Nucleus accumbens (tissue), 56 donors: Measurements from ENCODE around the gene ACVR1B.
"Not testable (repeated sequence)": the region's sequence is repeated elsewhere in the genome, so short reads cannot be mapped to it uniquely, and the experiment has no call there.

Source experiments
- DNase-seq, 56 donors: peaks; one replicate each; lab custom pipeline; 2025; lab: John Stamatoyannopoulos, UW

ACVR1B gene

GRCh38 chr12:51962737-51963136 lies 11.2 kb downstream of the ACVR1B start:
- no peak for DNase-seq

GRCh38 chr12:51963477-51963876 lies 12.0 kb downstream of the ACVR1B start:
- no peak for DNase-seq

- DNase-seq: no peak
These were observed 18.1 kb downstream of the ACVR1B start for GRCh38 chr12:51969643-51970042.

- DNase-seq: no peak
These were observed 19.6 kb downstream of the ACVR1B start for GRCh38 chr12:51970904-51971646.

GRCh38 chr12:51971679-51972421 lies 20.4 kb downstream of the ACVR1B start:
- DNase-seq: no peak

- no peak for DNase-seq
These were observed 20.9 kb downstream of the ACVR1B start for GRCh38 chr12:51972422-51972812.

- DNase-seq: peak in 21 of 56 donors; percentile 7 to 54 (median 29)
These were observed 21.4 kb downstream of the ACVR1B start for GRCh38 chr12:51972849-51973273.

- DNase-seq: no peak
These were observed 22.1 kb downstream of the ACVR1B start for GRCh38 chr12:51973560-51973959.

- DNase-seq: peak in 2 of 56 donors; percentile 12 to 13
These were observed 23.1 kb downstream of the ACVR1B start for GRCh38 chr12:51974646-51975045.

GRCh38 chr12:51975196-51975595 lies 23.7 kb downstream of the ACVR1B start:
- DNase-seq: no peak

- DNase-seq: no peak
These were observed 25.1 kb downstream of the ACVR1B start for GRCh38 chr12:51976376-51977160.

GRCh38 chr12:51977320-51977753 lies 25.8 kb downstream of the ACVR1B start:
- no peak for DNase-seq

- DNase-seq: not testable (repeated sequence)
These were observed 27.8 kb downstream of the ACVR1B start for GRCh38 chr12:51979306-51979705.

GRCh38 chr12:51980051-51980808 lies 28.7 kb downstream of the ACVR1B start:
- DNase-seq: peak in 40 of 56 donors; percentile 8 to 77 (median 39)

GRCh38 chr12:51980809-51981127 lies 29.3 kb downstream of the ACVR1B start:
- no peak for DNase-seq

- DNase-seq: no peak
These were observed 33.2 kb downstream of the ACVR1B start for GRCh38 chr12:51984657-51985056.

- DNase-seq: no peak
These were observed 33.8 kb downstream of the ACVR1B start for GRCh38 chr12:51985154-51985835.

GRCh38 chr12:51986834-51987233 lies 35.3 kb downstream of the ACVR1B start:
- no peak for DNase-seq

- DNase-seq: no peak
These were observed 40.7 kb downstream of the ACVR1B start for GRCh38 chr12:51992246-51992645.

GRCh38 chr12:51994539-51994820 lies 43.0 kb downstream of the ACVR1B start:
- DNase-seq: no peak
